CD8-positive, alpha-beta memory T cell (primary cell): Measurements from ENCODE around the gene WSB2. TPM values are rescaled to one million over a fixed set of nuclear protein-coding genes. Genes with fewer than 3 reads are reported as not detected.

Experiments
- CTCF ChIA-PET: fragments of 350-600 bp; sonication (Branson Sonifier 250); formaldehyde crosslinking; loops from one replicate; lab custom pipeline; 2021; ENCODE audit warnings: antibody characterized with exemption; lab: Charles Lee
- POLR2A ChIA-PET: fragments of 350-600 bp; sonication (Branson Sonifier 250); formaldehyde crosslinking; loops from one replicate; lab custom pipeline; 2021; ENCODE audit warnings: antibody characterized with exemption; lab: Charles Lee
- DNase-seq, 5 donors: peaks; one replicate each; pipeline versions ENCODE4 v3.0.0 to v3.0.0-alpha.2; 2020 to 2022; ENCODE audit warnings: mixed read lengths in 1 of 5
- H3K27ac ChIP-seq: one replicate; pipeline ENCODE4 v1.7.0; 2013; ENCODE audit warnings: low read depth, mild to moderate bottlenecking, low read length, moderate library complexity
- H3K27me3 ChIP-seq: 2 replicates; pipeline ENCODE4 v1.7.0; 2013; ENCODE audit warnings: low read length, mild to moderate bottlenecking; ENCODE audit not compliant: insufficient read depth, poor library complexity, severe bottlenecking
- H3K36me3 ChIP-seq: 2 replicates; pipeline ENCODE4 v1.7.0; 2013; ENCODE audit warnings: mild to moderate bottlenecking, low read length, moderate library complexity; ENCODE audit not compliant: insufficient read depth
- H3K4me1 ChIP-seq: 2 replicates; pipeline ENCODE4 v1.7.0; 2013; ENCODE audit warnings: mild to moderate bottlenecking, low read length, moderate library complexity; ENCODE audit not compliant: insufficient read depth
- H3K4me3 ChIP-seq: 2 replicates; pipeline ENCODE4 v1.7.0; 2013; ENCODE audit warnings: mild to moderate bottlenecking, low read length
- H3K9me3 ChIP-seq: 2 replicates; pipeline ENCODE4 v1.7.0; 2013; ENCODE audit warnings: mild to moderate bottlenecking, low read length
- H3K27ac Mint-ChIP-seq, 8 donors: one replicate each; pipeline ENCODE4 v1.8.0; 2020 to 2021; ENCODE audit warnings: mixed read lengths in 8 of 8, mild to moderate bottlenecking in 6 of 8, inconsistent platforms in 3 of 8, moderate library complexity in 3 of 8
- H3K27me3 Mint-ChIP-seq, 2 donors: one replicate each; pipeline ENCODE4 v1.8.0; 2020 to 2021; ENCODE audit warnings: mixed read lengths in 2 of 2, mild to moderate bottlenecking in 1 of 2, moderate library complexity in 1 of 2
- H3K36me3 Mint-ChIP-seq, 3 donors: one replicate each; pipeline ENCODE4 v1.8.0; 2020 to 2021; ENCODE audit warnings: mixed read lengths in 3 of 3, inconsistent platforms in 1 of 3, mild to moderate bottlenecking in 1 of 3
- H3K4me1 Mint-ChIP-seq, 3 donors: one replicate each; pipeline ENCODE4 v1.8.0; 2020 to 2021; ENCODE audit warnings: mixed read lengths in 3 of 3, inconsistent platforms in 1 of 3, mild to moderate bottlenecking in 1 of 3
- H3K4me3 Mint-ChIP-seq, 7 donors: one replicate each; pipeline ENCODE4 v1.8.0; 2020 to 2021; ENCODE audit warnings: mixed read lengths in 7 of 7, mild to moderate bottlenecking in 6 of 7, moderate library complexity in 4 of 7, inconsistent platforms in 2 of 7
- H3K9me3 Mint-ChIP-seq, 5 donors: one replicate each; pipeline ENCODE4 v1.8.0; 2020 to 2022; ENCODE audit warnings: mixed read lengths in 5 of 5, mild to moderate bottlenecking in 3 of 5, moderate library complexity in 2 of 5, inconsistent platforms in 1 of 5
- polyA plus RNA-seq: library from polyadenylated mRNA; unstranded; fragments of 300-500 nt; fragmentation: Illumina TruSeq; gene quantifications from one replicate; pipeline ENCODE4 v1.2.3, GENCODE V29; 2021
- total RNA-seq, 2 experiments: library from RNA; stranded (reverse); gene quantifications; one replicate each; pipeline ENCODE4 v1.2.3, GENCODE V29; 2021

WSB2 gene
- total and polyA plus RNA-seq, 3 experiments from 2014 or later = 24.8 to 84.4 (median 74.2) TPM

DNA sequence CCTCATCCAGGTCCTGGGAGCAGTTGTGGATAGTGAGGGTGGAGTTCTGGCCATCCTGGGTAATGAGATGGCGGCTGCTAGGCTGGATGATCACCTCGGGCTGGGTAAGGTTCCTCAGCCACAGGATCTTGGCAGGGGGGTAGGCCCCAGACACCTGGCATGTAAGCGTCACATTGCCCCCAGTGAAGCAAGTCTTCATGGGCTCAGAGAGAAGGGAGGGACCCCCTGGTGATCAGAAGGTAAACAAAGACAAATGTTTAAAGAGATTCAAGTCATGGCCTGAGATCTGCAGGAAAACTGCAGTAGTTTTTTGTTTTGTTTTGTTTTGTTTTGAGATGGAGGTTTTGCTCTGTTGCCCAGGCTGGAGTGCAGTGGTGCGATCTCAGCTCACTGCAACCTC lies 12.8 kb upstream of the WSB2 start:
- no peak overlapping the region for H3K27ac ChIP-seq

DNA sequence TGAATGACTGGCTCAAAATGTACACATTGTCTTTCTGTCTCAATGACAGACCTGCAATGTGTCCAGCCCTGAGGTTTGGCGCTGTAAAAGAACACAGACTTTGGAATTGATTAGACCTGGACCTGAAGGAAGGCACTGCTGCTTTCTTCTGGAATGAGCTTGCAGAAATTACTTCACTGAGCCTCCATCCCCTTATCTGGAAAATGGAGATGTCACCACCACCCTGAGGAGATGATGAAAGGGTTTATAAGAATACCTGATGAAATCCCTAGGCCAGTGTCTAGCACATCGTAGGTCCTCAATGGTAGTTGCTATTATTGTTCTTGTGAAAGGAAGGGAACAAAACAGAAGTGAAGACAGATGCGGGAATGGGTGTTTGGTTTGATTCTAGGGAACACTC lies 9.7 kb upstream of the WSB2 start:
- peaks cover 2% of the 10 kb centered on the region for H3K4me1 ChIP-seq
- H3K27me3 Mint-ChIP-seq = peaks cover 13 to 32% of the 10 kb centered on the region in 2 donors
- no peaks in the 10 kb centered on the region for H3K9me3 Mint-ChIP-seq
- DNase-seq = no peak
- H3K4me1 Mint-ChIP-seq = peaks cover 2 to 9% (median 3%) of the 10 kb centered on the region in 3 donors
- no peaks in the 10 kb centered on the region for H3K9me3 ChIP-seq
- H3K27ac Mint-ChIP-seq = peak overlapping the region in 1 of 8 donors; percentile 52
- no peaks in the 10 kb centered on the region for H3K27me3 ChIP-seq
- H3K27ac ChIP-seq = no peak overlapping the region
- no peaks in the 10 kb centered on the region for H3K36me3 ChIP-seq
- CTCF ChIA-PET = no interaction called here
- no peaks in the 10 kb centered on the region for H3K36me3 Mint-ChIP-seq
- H3K4me3 Mint-ChIP-seq = no peak overlapping the region
- H3K4me3 ChIP-seq = no peak overlapping the region
- POLR2A ChIA-PET = no interaction called here

More for the DNA sequence above, 12.8 kb upstream of the WSB2 start:
- Histone ChIP-seq H3K4me3 (no peak overlapping the region), H3K36me3 (no peaks in the 10 kb centered on the region), H3K27me3 (no peaks in the 10 kb centered on the region), H3K4me1 (no peaks in the 10 kb centered on the region), H3K9me3 (no peaks in the 10 kb centered on the region)
- Mint-ChIP-seq H3K27ac (peak overlapping the region in 1 of 8 donors; percentile 40), H3K36me3 (no peaks in the 10 kb centered on the region), H3K4me3 (no peak overlapping the region), H3K27me3 (peaks cover 0 to 14% of the 10 kb centered on the region in 2 donors), H3K9me3 (no peaks in the 10 kb centered on the region), H3K4me1 (no peaks in the 10 kb centered on the region)
- POLR2A ChIA-PET = no interaction called here
- DNase-seq = no peak
- CTCF ChIA-PET = no interaction called here

- peaks cover 17% of the 10 kb centered on the region for H3K4me1 ChIP-seq
- no peak overlapping the region for H3K27ac ChIP-seq
- H3K27me3 ChIP-seq = no peaks in the 10 kb centered on the region
- Mint-ChIP-seq H3K9me3 (no peaks in the 10 kb centered on the region), H3K27me3 (peaks cover 15 to 32% of the 10 kb centered on the region in 2 donors), H3K36me3 (no peaks in the 10 kb centered on the region), H3K27ac (peak overlapping the region in 1 of 8 donors; percentile 61), H3K4me3 (no peak overlapping the region), H3K4me1 (peaks cover 18 to 31% (median 26%) of the 10 kb centered on the region in 3 donors)
- H3K4me3 ChIP-seq = no peak overlapping the region
- H3K36me3 ChIP-seq = no peaks in the 10 kb centered on the region
- ChIA-PET CTCF (interaction anchor here (1.0 to 1.3 kb wide), 3 partner anchors 10 to 56 kb away, joined by 3 to 4 read pairs (median 3); no protein-coding TSS in a partner anchor), POLR2A (no interaction called here)
- no peaks in the 10 kb centered on the region for H3K9me3 ChIP-seq
- DNase-seq = no peak
These were observed 7.5 kb upstream of the WSB2 start for GRCh38 chr12:118068445-118068844.

GRCh38 chr12:118065380-118065779 lies 4.4 kb upstream of the WSB2 start:
- peaks cover 15 to 25% of the 10 kb centered on the region in 2 donors for H3K27me3 Mint-ChIP-seq
- H3K36me3 Mint-ChIP-seq = peaks cover 0 to 10% (median 0%) of the 10 kb centered on the region in 3 donors
- Histone ChIP-seq H3K27ac (no peak overlapping the region), H3K4me1 (peaks cover 27% of the 10 kb centered on the region), H3K4me3 (no peak overlapping the region), H3K9me3 (no peaks in the 10 kb centered on the region), H3K36me3 (no peaks in the 10 kb centered on the region), H3K27me3 (no peaks in the 10 kb centered on the region)
- H3K4me3 Mint-ChIP-seq = peak overlapping the region in 5 of 7 donors; percentile 3 to 100 (median 44)
- no peaks in the 10 kb centered on the region for H3K9me3 Mint-ChIP-seq
- POLR2A ChIA-PET = no interaction called here
- H3K4me1 Mint-ChIP-seq = peaks cover 29 to 45% (median 39%) of the 10 kb centered on the region in 3 donors
- H3K27ac Mint-ChIP-seq = peak overlapping the region in 5 of 8 donors; percentile 33 to 95 (median 69)
- DNase-seq = no peak
- CTCF ChIA-PET = interaction anchor here (1.1 to 3.5 kb wide), 5 partner anchors 11 to 89 kb away, joined by 3 to 36 read pairs (median 4); partner anchors contain the start of gene PEBP1

- H3K4me3 ChIP-seq = no peak overlapping the region
These were observed 3.6 kb upstream of the WSB2 start for GRCh38 chr12:118064608-118065007.

DNA sequence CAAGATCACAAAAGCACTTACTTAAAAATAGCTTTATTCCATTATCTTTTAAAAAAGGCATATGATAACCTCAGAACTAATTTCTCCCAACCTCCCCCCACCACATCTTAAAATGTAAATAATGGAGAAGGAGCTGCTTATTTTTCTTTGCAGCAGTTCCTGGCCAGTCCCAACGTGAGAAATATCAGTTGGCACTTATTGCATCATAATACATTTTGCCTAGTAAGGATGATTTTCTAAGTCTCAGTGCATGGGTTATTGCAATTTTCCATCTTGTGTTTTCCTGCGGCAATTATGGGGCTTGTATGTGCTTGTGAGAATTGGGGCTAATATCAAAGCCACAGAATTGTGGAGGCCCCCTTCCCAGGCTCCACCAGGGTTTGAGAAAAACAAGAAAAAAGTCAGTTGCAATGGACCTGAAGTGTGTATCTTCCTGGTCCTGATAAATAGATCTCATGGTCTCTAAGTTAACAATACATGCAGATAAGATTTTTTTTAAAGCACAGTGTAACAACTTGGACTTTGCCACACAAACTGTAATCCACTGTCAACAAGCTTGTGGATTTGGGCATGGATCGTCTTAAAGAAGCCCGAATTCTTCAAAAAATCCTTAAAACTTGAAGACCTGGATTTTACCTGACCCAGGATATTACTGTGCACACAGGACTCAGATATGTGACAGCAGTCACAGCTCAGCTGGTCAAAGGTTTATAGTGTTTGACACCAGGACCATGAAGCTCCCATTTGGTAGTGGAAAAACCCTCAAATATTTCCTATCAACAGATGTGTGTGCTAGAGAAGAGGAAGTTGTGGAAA lies 2.8 kb upstream of the WSB2 start:
- H3K4me1 ChIP-seq = peaks cover 40% of the 10 kb centered on the region

More at GRCh38 chr12:118064608-118065007, 3.6 kb upstream of the WSB2 start:
- no peaks in the 10 kb centered on the region for H3K27me3 ChIP-seq
- CTCF ChIA-PET = interaction anchor here (0.8 to 3.5 kb wide), 7 partner anchors 10 to 311 kb away, joined by 3 to 36 read pairs (median 4); partner anchors contain the start of gene SUDS3
- H3K27ac Mint-ChIP-seq = peak overlapping the region in 4 of 8 donors; percentile 13 to 95 (median 67)
- H3K36me3 Mint-ChIP-seq = peaks cover 0 to 15% (median 0%) of the 10 kb centered on the region in 3 donors
- peaks cover 36 to 52% (median 47%) of the 10 kb centered on the region in 3 donors for H3K4me1 Mint-ChIP-seq
- H3K36me3 ChIP-seq = no peaks in the 10 kb centered on the region
- H3K27ac ChIP-seq = no peak overlapping the region
- POLR2A ChIA-PET = no interaction called here
- peaks cover 35% of the 10 kb centered on the region for H3K4me1 ChIP-seq
- peak overlapping the region in 6 of 7 donors; percentile 9 to 100 (median 42) for H3K4me3 Mint-ChIP-seq
- H3K9me3 ChIP-seq = no peaks in the 10 kb centered on the region
- no peak for DNase-seq
- H3K9me3 Mint-ChIP-seq = no peaks in the 10 kb centered on the region
- peaks cover 15 to 21% of the 10 kb centered on the region in 2 donors for H3K27me3 Mint-ChIP-seq

DNA sequence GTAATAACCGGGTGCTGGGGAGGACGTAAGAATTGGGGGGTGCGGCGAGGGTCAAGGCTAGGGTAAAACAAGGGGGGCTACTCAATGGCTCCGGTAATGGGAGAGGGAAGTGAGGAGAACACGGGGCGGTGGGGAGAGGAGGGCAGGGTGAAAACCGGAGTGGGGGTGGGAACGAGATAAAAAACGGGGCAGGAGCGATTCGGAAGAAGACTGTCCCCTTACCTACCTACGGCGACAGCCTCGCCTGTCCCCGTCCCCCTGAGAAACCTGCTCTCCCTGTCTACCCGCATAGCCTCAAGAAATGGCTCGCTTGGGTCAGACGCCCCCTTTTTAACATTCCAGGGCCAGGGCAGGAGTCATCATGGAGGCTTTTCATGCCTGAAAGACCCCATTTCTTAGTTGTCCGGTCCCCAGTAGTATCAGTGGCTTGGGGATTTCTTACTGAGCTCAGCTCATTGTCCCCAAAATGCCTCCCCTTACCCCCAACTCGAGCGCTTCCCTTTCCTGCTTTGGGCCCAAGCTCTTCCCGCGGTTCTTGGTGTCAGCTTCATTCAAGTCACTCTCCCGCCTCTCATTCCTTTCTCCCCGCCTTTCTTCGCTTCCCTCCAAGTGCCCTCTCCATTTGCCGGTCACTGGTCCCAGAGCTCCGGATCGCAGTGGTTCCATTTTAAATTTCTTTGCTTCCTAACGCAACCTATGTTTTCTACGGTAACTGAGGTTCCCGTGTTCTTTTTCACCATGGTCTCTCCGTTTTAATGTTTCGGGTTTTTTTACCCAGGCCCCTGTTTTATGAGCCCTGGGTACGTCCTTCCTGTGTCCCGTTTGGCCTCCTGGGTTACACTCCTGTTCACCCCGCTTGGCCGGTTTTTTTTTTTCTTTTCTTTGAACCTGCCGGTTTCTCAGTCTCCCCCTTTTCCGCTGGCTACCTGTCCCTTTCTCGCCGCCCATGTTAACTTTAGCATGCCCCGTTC lies 1.2 kb upstream of the WSB2 start:
- Mint-ChIP-seq H3K4me3 (peak overlapping the region; percentile 86 to 100 (median 93)), H3K27ac (peak overlapping the region; percentile 87 to 99 (median 93)), H3K9me3 (peaks cover 0 to 1% (median 0%) of the 10 kb centered on the region in 5 donors), H3K36me3 (peaks cover 0 to 18% (median 0%) of the 10 kb centered on the region in 3 donors), H3K4me1 (peaks cover 47 to 71% (median 59%) of the 10 kb centered on the region in 3 donors), H3K27me3 (peaks cover 7 to 9% of the 10 kb centered on the region in 2 donors)
- Histone ChIP-seq H3K27ac (peak overlapping the region; percentile 87), H3K27me3 (no peaks in the 10 kb centered on the region), H3K9me3 (no peaks in the 10 kb centered on the region), H3K4me1 (peaks cover 40% of the 10 kb centered on the region), H3K36me3 (no peaks in the 10 kb centered on the region), H3K4me3 (peak overlapping the region; percentile 76)
- DNase-seq = no peak
- ChIA-PET POLR2A (interaction anchor here (1.0 to 2.2 kb wide), 4 partner anchors 9 to 311 kb away, joined by 4 to 12 read pairs (median 8); partner anchors contain the start of gene PEBP1), CTCF (interaction anchor here (0.6 to 1.1 kb wide), 3 partner anchors 10 to 74 kb away, joined by 3 to 5 read pairs (median 4); partner anchors contain the start of gene PEBP1)

More for the DNA sequence above, 2.8 kb upstream of the WSB2 start:
- Histone ChIP-seq H3K4me3 (no peak overlapping the region), H3K27me3 (no peaks in the 10 kb centered on the region), H3K36me3 (no peaks in the 10 kb centered on the region), H3K27ac (peak overlapping the region; percentile 87), H3K9me3 (no peaks in the 10 kb centered on the region)
- H3K4me1 Mint-ChIP-seq = peaks cover 44 to 60% (median 55%) of the 10 kb centered on the region in 3 donors
- peaks cover 15 to 19% of the 10 kb centered on the region in 2 donors for H3K27me3 Mint-ChIP-seq
- H3K9me3 Mint-ChIP-seq = no peaks in the 10 kb centered on the region
- ChIA-PET POLR2A (interaction anchor here (0.7 kb wide), 1 partner anchor 9 kb away, joined by 7 read pairs; no protein-coding TSS in a partner anchor), CTCF (interaction anchor here (0.7 to 3.5 kb wide), 6 partner anchors 9 to 312 kb away, joined by 3 to 36 read pairs (median 6); partner anchors contain the start of gene SUDS3)
- peaks cover 0 to 18% (median 0%) of the 10 kb centered on the region in 3 donors for H3K36me3 Mint-ChIP-seq
- DNase-seq = no peak
- peak overlapping the region; percentile 45 to 100 (median 76) for H3K4me3 Mint-ChIP-seq
- H3K27ac Mint-ChIP-seq = peak overlapping the region in 4 of 8 donors; percentile 32 to 95 (median 76)
